Caco-2 (cell line): ENCODE measurements around the gene TSKS. TPM values are rescaled to one million over a fixed set of nuclear protein-coding genes. Genes with fewer than 3 reads are reported as not detected.

ENCODE experiments used
- BruUV-seq: library from RNA; stranded (reverse); fragments of 400-500 nt; replicated peaks from 2 replicates; lab custom pipeline; 2021; lab: Mats Ljungman, UMichigan
- CTCF ChIA-PET: fragments of 300-600 bp; sonication (Branson Sonifier 250); formaldehyde crosslinking; loops from one replicate; lab custom pipeline; 2022; ENCODE audit warnings: antibody characterized with exemption; lab: Charles Lee
- POLR2A ChIA-PET: fragments of 300-600 bp; sonication (Branson Sonifier 250); formaldehyde crosslinking; loops from one replicate; lab custom pipeline; 2022; ENCODE audit warnings: antibody characterized with exemption; lab: Charles Lee
- DNase-seq, 2 experiments: peaks; one replicate each; pipeline versions ENCODE4 v3.0.0 to v3.0.0-alpha.2; 2020 to 2022
- H3K27me3 ChIP-seq: replicated peaks from 2 replicates; pipeline ENCODE4 v1.6.0; 2011; ENCODE audit warnings: low read length; ENCODE audit not compliant: control insufficient read depth, insufficient read depth
- H3K36me3 ChIP-seq: 2 replicates; pipeline ENCODE4 v1.5.1; 2011; ENCODE audit warnings: low read length; ENCODE audit not compliant: control insufficient read depth, insufficient read depth
- H3K4me1 ChIP-seq: fragments of 250-450 bp; sonication (Bioruptor Pico); 2 replicates; pipeline ENCODE4 v1.5.1; 2020; ENCODE audit warnings: mild to moderate bottlenecking
- H3K4me3 ChIP-seq: 2 replicates; pipeline ENCODE4 v1.5.1; 2011; ENCODE audit warnings: low read depth, mild to moderate bottlenecking, control low read depth, low read length
- H3K9me3 ChIP-seq: fragments of 250-450 bp; sonication (Bioruptor Pico); 2 replicates; pipeline ENCODE4 v1.5.1; 2020; ENCODE audit warnings: mild to moderate bottlenecking, moderate library complexity
- H3K27ac Mint-ChIP-seq: one replicate; pipeline ENCODE4 v1.8.0; 2022; ENCODE audit warnings: mixed read lengths; ENCODE audit not compliant: unreplicated experiment
- H3K27me3 Mint-ChIP-seq: one replicate; pipeline ENCODE4 v1.8.0; 2022; ENCODE audit warnings: mixed read lengths; ENCODE audit not compliant: insufficient read depth, unreplicated experiment
- H3K36me3 Mint-ChIP-seq: one replicate; pipeline ENCODE4 v1.8.0; 2022; ENCODE audit warnings: mild to moderate bottlenecking, mixed read lengths; ENCODE audit not compliant: insufficient read depth, unreplicated experiment
- H3K4me1 Mint-ChIP-seq: one replicate; pipeline ENCODE4 v1.8.0; 2022; ENCODE audit warnings: low read depth, mixed read lengths; ENCODE audit not compliant: unreplicated experiment
- H3K4me3 Mint-ChIP-seq: one replicate; pipeline ENCODE4 v1.8.0; 2022; ENCODE audit warnings: mild to moderate bottlenecking, moderate library complexity, mixed read lengths; ENCODE audit not compliant: unreplicated experiment
- H3K9me3 Mint-ChIP-seq: one replicate; pipeline ENCODE4 v1.8.0; 2022; ENCODE audit warnings: mixed read lengths; ENCODE audit not compliant: unreplicated experiment
- CTCF ChIP-seq, 2 experiments: fragments of 200-600 bp in 1 of 2; IDR thresholded peaks; 1 replicate in 1 of 2; 2 replicates in 1 of 2; pipeline versions ENCODE4 v1.5.1 to v1.8.0; 2011 to 2022; ENCODE audit warnings: antibody characterized with exemption in 1 of 2, control low read depth in 1 of 2, inconsistent platforms in 1 of 2, low read depth in 1 of 2, low read length in 1 of 2, mild to moderate bottlenecking in 1 of 2, moderate library complexity in 1 of 2; ENCODE audit not compliant: insufficient read depth in 1 of 2, severe bottlenecking in 1 of 2, unreplicated experiment in 1 of 2
- intact Hi-C: fragments of 100-400 bp; cut with micrococcal nuclease; formaldehyde crosslinking; loops from one replicate; pipeline ENCODE4 v1.10.0; 2022; ENCODE audit not compliant: unreplicated experiment
- total RNA-seq: library from RNA; stranded (reverse); gene quantifications from 2 replicates; pipeline ENCODE4 v1.2.3, GENCODE V29; 2022

Gene TSKS
- total RNA-seq, 1 experiment from 2014 or later = not detected

- POLR2A ChIA-PET = no interaction called here
- TF ChIP-seq CTCF (IDR thresholded peaks at IDR 0.05; ENCODE audit: insufficient read depth in 1 of 2, low read depth in 1 of 2, low read length in 1 of 2, severe bottlenecking in 1 of 2, unreplicated experiment in 1 of 2) = no peak
- Mint-ChIP-seq H3K4me3 (no peak overlapping the region), H3K27me3 (no peaks in the 10 kb centered on the region), H3K4me1 (no peaks in the 10 kb centered on the region), H3K36me3 (no peaks in the 10 kb centered on the region), H3K9me3 (peaks cover 17% of the 10 kb centered on the region), H3K27ac (no peak overlapping the region)
- Histone ChIP-seq H3K9me3 (peaks cover 15% of the 10 kb centered on the region), H3K4me3 (no peak overlapping the region), H3K36me3 (no peaks in the 10 kb centered on the region), H3K27me3 (no peaks in the 10 kb centered on the region), H3K4me1 (no peaks in the 10 kb centered on the region)
- DNase-seq = no peak
- BruUV-seq = no TSS peak
- intact Hi-C loops = no loop called here
- CTCF ChIA-PET = interaction anchor here (1.1 kb wide), 1 partner anchor 120 kb away, joined by 3 read pairs; no protein-coding TSS in a partner anchor
Observed at GRCh38 chr19:49749055-49749716, 13.9 kb downstream of the TSKS start.

GRCh38 chr19:49746206-49746958 lies 16.7 kb downstream of the TSKS start:
- Mint-ChIP-seq H3K27me3 (no peaks in the 10 kb centered on the region), H3K9me3 (peaks cover 17% of the 10 kb centered on the region), H3K4me3 (no peak overlapping the region), H3K27ac (no peak overlapping the region), H3K36me3 (no peaks in the 10 kb centered on the region), H3K4me1 (no peaks in the 10 kb centered on the region)
- Histone ChIP-seq H3K4me3 (no peak overlapping the region), H3K36me3 (no peaks in the 10 kb centered on the region), H3K9me3 (peaks cover 7% of the 10 kb centered on the region; the same call in 1 of the 2 replicates), H3K4me1 (no peaks in the 10 kb centered on the region), H3K27me3 (no peaks in the 10 kb centered on the region)
- intact Hi-C loops = no loop called here
- CTCF ChIA-PET = interaction anchor here (0.6 kb wide), 1 partner anchor 55 kb away, joined by 4 read pairs; no protein-coding TSS in a partner anchor
- TF ChIP-seq CTCF (IDR thresholded peaks at IDR 0.05; ENCODE audit: insufficient read depth in 1 of 2, low read depth in 1 of 2, low read length in 1 of 2, severe bottlenecking in 1 of 2, unreplicated experiment in 1 of 2) = no peak
- POLR2A ChIA-PET = no interaction called here
- no TSS peak for BruUV-seq
- peak; percentile 33 to 59 for DNase-seq

- CTCF ChIA-PET = no interaction called here
- POLR2A ChIA-PET = no interaction called here
- H3K4me3 ChIP-seq = no peak overlapping the region
- no peak overlapping the region for H3K27ac Mint-ChIP-seq
- no peaks in the 10 kb centered on the region for H3K4me1 ChIP-seq
- H3K4me1 Mint-ChIP-seq = no peaks in the 10 kb centered on the region
- BruUV-seq = no TSS peak
- H3K4me3 Mint-ChIP-seq = no peak overlapping the region
- H3K36me3 ChIP-seq = no peaks in the 10 kb centered on the region
- TF ChIP-seq CTCF (IDR thresholded peaks at IDR 0.05; ENCODE audit: insufficient read depth in 1 of 2, low read depth in 1 of 2, low read length in 1 of 2, severe bottlenecking in 1 of 2, unreplicated experiment in 1 of 2) = no peak
- H3K36me3 Mint-ChIP-seq = no peaks in the 10 kb centered on the region
- peaks cover 17% of the 10 kb centered on the region for H3K9me3 Mint-ChIP-seq
- intact Hi-C loops = no loop called here
- peaks cover 7% of the 10 kb centered on the region; the same call in 1 of the 2 replicates for H3K9me3 ChIP-seq
- H3K27me3 Mint-ChIP-seq = no peaks in the 10 kb centered on the region
- no peak for DNase-seq
- H3K27me3 ChIP-seq = no peaks in the 10 kb centered on the region
Observed at GRCh38 chr19:49744946-49745381, 18.1 kb downstream of the TSKS start.
